ENCODE results near the gene THSD7B. TPM values are rescaled to one million over a fixed set of nuclear protein-coding genes. Genes with fewer than 3 reads are reported as not detected.
"Not testable (repeated sequence)": the region's sequence is repeated elsewhere in the genome, so short reads cannot be mapped to it uniquely, and the experiment has no call there.

THSD7B gene
- total RNA-seq, 1 donor from 2014 or later = 0.59 TPM

GRCh38 chr2:137255345-137255744, 490.0 kb downstream of the THSD7B start:
- ATAC-seq (ENCODE audit: poor library complexity) = no peak

DNA sequence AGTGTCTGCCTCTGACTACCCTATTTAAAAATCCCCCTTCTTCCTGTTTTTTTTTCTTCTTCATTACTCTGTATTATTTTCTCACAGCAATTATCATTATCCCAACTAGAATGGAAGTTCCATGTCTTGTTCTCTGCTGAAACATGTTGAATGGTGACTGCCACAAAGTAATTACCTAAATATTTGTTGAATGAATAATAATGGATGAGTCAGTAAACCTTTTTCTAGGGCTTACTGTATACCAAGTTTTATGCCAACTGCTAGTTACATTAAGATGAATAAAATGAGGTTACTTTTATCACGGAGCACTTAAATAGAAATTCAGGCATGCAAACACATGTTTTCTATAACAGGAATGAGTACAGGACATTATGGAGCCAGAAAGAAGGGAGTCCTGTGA, 490.6 kb downstream of the THSD7B start:
- DNase-seq (no peak), ATAC-seq (ENCODE audit: poor library complexity) (no peak)
- intact Hi-C loops (cut with DNase I) = no loop called here

More at GRCh38 chr2:137255345-137255744, 490.0 kb downstream of the THSD7B start:
- DNase-seq = no peak
- intact Hi-C loops (cut with DNase I) = no loop called here

DNA sequence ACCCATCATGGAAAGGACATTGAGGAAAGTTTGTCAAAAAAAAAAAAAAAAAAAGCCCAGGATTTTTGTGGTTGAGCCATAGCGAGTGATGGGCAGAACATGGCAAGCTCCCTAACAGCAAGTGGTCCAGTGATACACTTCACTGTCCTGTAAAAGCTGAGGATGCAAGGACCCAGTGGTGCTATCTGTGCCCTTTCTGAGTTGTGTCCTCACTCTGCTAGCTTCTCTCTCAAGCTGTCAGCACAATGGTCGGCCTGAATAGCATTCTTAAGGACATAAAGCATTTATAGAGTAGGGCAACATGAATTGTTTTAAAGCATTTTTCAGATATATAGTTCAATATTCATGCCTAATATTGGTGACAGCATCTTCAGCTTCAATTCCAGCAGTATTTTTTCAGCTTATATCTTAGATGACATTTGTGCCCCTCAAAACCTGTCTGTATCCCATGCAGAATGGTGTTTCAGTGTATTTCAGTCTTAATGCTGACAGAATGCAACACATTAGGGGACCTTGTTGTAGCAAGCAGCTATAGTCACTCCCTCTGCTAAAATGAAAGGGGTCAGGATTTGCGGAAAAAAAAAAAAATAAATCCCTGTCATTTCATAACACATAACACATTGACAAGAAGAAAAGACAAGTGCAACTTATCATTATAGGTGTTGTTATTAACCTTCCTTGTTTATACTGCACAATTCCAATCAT, 496.7 kb downstream of the THSD7B start:
- ATAC-seq (ENCODE audit: poor library complexity) = no peak
- no peak for DNase-seq
- intact Hi-C loops (cut with DNase I) = no loop called here

DNA sequence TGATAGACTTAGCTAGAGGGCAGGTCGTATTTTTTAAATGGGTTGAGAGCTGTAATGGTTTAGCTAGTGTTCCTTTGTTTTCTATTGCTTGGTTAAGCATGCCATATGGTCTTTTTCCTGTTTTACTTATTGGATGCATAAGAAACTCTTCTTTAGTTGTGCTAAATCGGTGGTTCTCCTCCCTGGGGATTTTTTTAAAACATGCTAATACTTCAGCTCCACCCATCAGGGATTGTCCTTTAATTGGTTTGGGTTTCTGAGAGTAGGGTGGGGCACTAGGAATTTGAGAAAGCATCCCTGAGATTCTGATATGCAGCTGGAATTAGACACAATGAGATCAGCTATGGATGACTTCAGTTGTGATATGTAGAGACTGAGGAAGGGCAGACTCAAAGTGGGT, 497.2 kb downstream of the THSD7B start:
- DNase-seq (no peak), ATAC-seq (ENCODE audit: poor library complexity) (no peak)
- intact Hi-C loops (cut with DNase I) = no loop called here

DNA sequence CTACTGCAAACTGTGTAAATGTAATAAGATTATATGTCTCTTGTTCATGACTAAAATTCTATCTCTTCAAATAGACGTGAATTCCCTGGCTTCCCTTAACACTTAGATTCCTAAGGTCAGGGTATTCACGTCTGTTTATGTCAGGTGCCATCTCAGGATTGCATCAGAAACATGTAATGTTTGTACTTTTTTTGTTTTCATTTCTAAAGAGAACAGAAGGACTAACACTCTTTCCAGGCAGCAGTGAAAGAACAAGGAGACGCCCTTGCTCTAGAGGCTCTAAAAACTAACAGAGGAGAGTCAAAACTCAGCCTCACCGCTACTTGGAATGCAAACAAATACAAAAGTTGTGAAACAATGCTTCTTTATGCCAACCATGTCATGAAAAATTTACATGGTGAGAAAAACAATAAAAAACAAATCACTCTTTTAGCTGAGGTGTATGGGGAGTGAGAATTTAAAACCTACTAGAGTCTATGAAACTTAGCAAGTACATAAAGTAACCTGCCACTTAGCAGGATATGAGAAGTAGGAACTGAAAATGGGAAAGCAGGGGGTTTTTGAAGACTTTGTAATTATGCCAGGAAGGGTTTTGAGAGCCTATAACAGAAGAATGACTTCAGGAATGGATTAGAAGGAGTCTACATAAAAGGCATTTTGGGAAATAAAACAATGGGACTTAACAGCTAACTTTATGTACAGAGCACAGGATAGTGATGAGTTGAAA, 522.7 kb downstream of the THSD7B start:
- ATAC-seq (ENCODE audit: poor library complexity) (no peak), DNase-seq (no peak)
- intact Hi-C loops (cut with DNase I) = no loop called here

DNA sequence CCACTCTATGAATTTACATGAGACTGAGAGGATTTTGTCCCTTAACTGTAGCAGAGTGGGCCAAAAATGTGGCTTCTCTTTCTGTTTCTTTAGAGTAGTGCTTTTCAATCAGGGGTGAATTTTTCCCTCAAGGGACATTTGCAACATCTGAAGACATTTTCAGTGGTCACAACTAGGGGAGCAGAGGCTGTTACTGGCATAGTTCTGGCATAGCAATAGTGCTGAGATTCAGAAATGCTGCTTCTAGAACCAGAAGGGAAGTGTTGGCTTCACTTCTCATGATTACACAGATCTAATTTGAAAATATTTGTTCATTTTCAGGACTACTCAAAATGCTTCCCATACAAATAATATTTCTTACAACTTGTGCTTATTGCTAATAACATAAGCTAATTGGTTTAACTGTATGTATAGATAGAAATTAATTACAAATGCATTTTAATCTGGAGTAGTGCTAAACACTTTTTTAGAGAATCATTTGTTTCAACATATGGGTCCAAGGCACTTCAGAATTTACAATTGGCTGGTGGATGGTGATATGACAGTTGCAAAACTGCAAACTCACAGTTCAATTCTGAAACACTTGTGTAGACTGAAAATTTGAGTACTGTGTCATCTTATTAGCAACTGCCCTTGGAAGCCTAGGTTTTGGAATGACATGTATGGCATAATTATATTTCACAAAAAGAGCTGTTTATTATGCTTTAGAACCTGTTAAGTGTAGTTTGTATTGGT, 526.7 kb downstream of the THSD7B start:
- ATAC-seq (ENCODE audit: poor library complexity) (no peak), DNase-seq (no peak)
- intact Hi-C loops (cut with DNase I) = no loop called here

DNA sequence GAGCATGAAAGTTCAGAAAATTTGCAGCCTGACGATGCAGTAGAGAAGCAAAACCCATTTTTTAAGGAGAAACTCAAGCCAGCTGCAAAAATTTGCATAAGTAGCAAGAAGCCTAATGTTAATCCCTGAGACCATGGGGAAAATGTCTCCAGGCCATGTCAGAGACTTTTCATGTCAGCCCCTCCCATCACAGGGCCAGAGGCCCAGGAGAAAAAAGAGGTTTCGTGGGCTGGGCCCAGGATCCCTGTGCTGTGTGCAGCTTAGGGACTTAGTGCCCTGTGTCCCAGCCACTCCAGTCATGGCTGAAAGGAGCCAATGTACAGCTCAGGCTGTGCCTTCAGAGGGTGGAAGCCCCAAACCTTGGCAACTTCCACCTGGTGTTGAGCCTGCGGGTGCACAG, 533.0 kb downstream of the THSD7B start:
- ATAC-seq (ENCODE audit: poor library complexity) = no peak
- intact Hi-C loops (cut with DNase I) = no loop called here
- DNase-seq = no peak

- no peak for ATAC-seq (ENCODE audit: poor library complexity)
- DNase-seq = no peak
- intact Hi-C loops (cut with DNase I) = no loop called here
These were observed 535.6 kb downstream of the THSD7B start for GRCh38 chr2:137300987-137301386.

DNA sequence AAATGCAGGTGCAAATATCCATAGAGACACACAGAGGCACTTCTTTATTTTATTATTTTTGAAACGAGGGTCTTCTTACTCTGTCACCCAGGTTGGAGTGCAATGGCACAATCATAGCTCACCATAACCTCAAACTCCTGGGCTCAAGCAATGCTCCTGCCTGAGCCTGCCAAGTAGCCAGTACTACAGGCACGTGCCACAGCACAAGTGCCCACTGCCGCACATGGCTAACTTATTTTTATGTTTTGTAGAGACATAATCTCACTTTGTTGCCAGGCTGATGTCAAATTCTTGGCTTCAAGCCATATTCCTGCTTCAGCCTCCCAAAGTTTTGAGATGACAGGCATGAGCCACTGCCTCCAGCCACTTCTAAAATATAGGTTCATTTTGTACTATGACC, 537.6 kb downstream of the THSD7B start:
- peak; percentile 99 for ATAC-seq (ENCODE audit: poor library complexity)
- intact Hi-C loops (cut with DNase I) = no loop called here
- peak; percentile 69 for DNase-seq

GRCh38 chr2:137316075-137316474, 550.7 kb downstream of the THSD7B start:
- DNase-seq = no peak
- intact Hi-C loops (cut with DNase I) = no loop called here
- no peak for ATAC-seq (ENCODE audit: poor library complexity)

- ATAC-seq (ENCODE audit: poor library complexity) (no peak), DNase-seq (no peak)
- intact Hi-C loops (cut with DNase I) = no loop called here
These were observed 556.2 kb downstream of the THSD7B start for GRCh38 chr2:137321566-137321965.

DNA sequence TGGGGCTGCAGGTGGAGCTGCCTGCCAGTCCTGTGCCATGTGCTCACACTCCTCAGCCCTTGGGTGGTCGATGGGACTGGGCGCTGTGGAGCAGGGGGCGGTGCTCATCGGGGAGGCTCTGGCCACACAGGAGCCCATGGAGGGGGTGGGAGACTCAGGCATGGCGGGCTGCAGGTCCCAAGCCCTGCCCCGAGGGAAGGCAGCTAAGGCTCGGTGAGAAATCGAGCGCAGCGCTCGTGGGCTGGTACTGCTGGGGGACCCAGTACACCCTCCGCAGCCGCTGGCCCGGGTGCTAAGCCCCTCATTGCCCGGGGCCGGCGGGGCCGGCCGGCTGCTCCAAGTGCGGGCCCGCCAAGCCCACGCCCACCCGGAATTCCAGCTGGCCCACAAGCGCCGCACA, 566.2 kb downstream of the THSD7B start:
- DNase-seq; ATAC-seq (ENCODE audit: poor library complexity); intact Hi-C loops (cut with DNase I): not testable (repeated sequence)

GRCh38 chr2:137333386-137334165, 568.2 kb downstream of the THSD7B start:
- intact Hi-C loops (cut with DNase I) = no loop called here
- DNase-seq (no peak), ATAC-seq (ENCODE audit: poor library complexity) (peak; percentile 53)

DNA sequence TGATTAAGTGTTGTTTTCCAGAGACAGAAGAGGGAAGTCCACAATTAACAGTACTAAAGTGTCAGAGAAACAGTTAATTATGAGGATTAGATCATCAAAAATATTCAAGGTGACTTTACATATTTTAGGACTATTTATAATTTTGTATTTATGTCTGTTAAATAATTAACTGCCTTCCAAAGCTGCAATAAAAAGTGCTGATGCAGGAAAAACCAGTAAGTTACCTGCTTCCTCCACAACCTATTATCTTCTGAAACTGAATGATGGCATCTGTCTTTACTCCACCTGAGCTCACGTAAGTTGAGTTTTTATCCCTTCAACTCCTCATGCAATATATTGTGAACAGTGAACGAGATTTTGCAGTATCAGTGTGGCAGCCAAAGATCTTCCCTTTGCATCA, 570.7 kb downstream of the THSD7B start:
- intact Hi-C loops (cut with DNase I) = no loop called here
- ATAC-seq (ENCODE audit: poor library complexity) (no peak), DNase-seq (no peak)

GRCh38 chr2:137339051-137339450, 573.7 kb downstream of the THSD7B start:
- intact Hi-C loops (cut with DNase I) = no loop called here
- no peak for DNase-seq
- no peak for ATAC-seq (ENCODE audit: poor library complexity)

GRCh38 chr2:137345994-137346393, 580.6 kb downstream of the THSD7B start:
- intact Hi-C loops (cut with DNase I) = no loop called here
- DNase-seq (no peak), ATAC-seq (ENCODE audit: poor library complexity) (no peak)

- intact Hi-C loops (cut with DNase I) = no loop called here
- ATAC-seq (ENCODE audit: poor library complexity) (no peak), DNase-seq (no peak)
These were observed 583.0 kb downstream of the THSD7B start for GRCh38 chr2:137348301-137348700.

GRCh38 chr2:137357634-137358033, 592.3 kb downstream of the THSD7B start:
- DNase-seq (no peak), ATAC-seq (ENCODE audit: poor library complexity) (no peak)
- intact Hi-C loops (cut with DNase I) = no loop called here

DNA sequence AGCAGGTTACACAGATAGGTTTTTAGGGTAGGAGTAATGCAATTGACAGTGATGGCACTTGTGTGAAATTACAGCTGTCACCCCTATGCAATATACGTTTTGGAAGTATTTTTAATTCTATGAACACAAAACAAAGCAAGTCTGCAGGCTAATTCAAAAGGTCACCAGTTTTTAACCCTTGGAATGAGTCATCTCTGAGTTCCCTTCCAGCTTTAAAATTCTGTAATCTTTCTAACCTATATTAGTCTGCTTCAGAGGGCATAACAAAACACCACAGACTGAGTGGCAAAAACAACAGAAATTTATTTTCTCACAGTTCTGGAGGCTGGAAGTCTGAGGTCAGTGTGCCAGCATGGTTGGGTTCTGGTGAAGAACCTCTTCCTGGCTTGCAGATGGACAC, 602.0 kb downstream of the THSD7B start:
- DNase-seq (no peak), ATAC-seq (ENCODE audit: poor library complexity) (no peak)
- intact Hi-C loops (cut with DNase I) = no loop called here

Measured in Right ventricle myocardium superior (tissue), 1 donor.